ENCODE data around the gene PPCS.

The PPCS gene

GRCh38 chr1:42429603-42430002, 26.7 kb upstream of the PPCS start:
- Histone ChIP-seq H3K36me3 (ENCODE audit: control insufficient read depth, insufficient read depth, low read length) (no peaks in the 10 kb centered on the region), H3K4me3 (replicated peaks; ENCODE audit: low read depth, low read length) (no peak overlapping the region), H3K27me3 (replicated peaks; ENCODE audit: control insufficient read depth, insufficient read depth, low read length) (no peaks in the 10 kb centered on the region)
- DNase-seq (ENCODE audit: extremely low read depth, insufficient read length), result no peak
- TF ChIP-seq CTCF (IDR thresholded peaks at IDR 0.05; ENCODE audit: insufficient read depth, low read length, poor library complexity, severe bottlenecking), result no peak

- TF ChIP-seq CTCF (IDR thresholded peaks at IDR 0.05; ENCODE audit: insufficient read depth, low read length, poor library complexity, severe bottlenecking), result no peak
- no peak for DNase-seq (ENCODE audit: extremely low read depth, insufficient read length)
- H3K27me3 ChIP-seq (replicated peaks; ENCODE audit: control insufficient read depth, insufficient read depth, low read length), result no peaks in the 10 kb centered on the region
- no peaks in the 10 kb centered on the region for H3K36me3 ChIP-seq (ENCODE audit: control insufficient read depth, insufficient read depth, low read length)
- no peak overlapping the region for H3K4me3 ChIP-seq (replicated peaks; ENCODE audit: low read depth, low read length)
These were observed 25.8 kb upstream of the PPCS start for GRCh38 chr1:42430286-42431135.

GRCh38 chr1:42431514-42431913, 24.8 kb upstream of the PPCS start:
- Histone ChIP-seq H3K27me3 (replicated peaks; ENCODE audit: control insufficient read depth, insufficient read depth, low read length) (no peaks in the 10 kb centered on the region), H3K36me3 (ENCODE audit: control insufficient read depth, insufficient read depth, low read length) (no peaks in the 10 kb centered on the region), H3K4me3 (replicated peaks; ENCODE audit: low read depth, low read length) (no peak overlapping the region)
- DNase-seq (ENCODE audit: extremely low read depth, insufficient read length), result no peak
- TF ChIP-seq CTCF (IDR thresholded peaks at IDR 0.05; ENCODE audit: insufficient read depth, low read length, poor library complexity, severe bottlenecking), result no peak

GRCh38 chr1:42432714-42433113, 23.6 kb upstream of the PPCS start:
- H3K4me3 ChIP-seq (replicated peaks; ENCODE audit: low read depth, low read length), result no peak overlapping the region
- no peaks in the 10 kb centered on the region for H3K36me3 ChIP-seq (ENCODE audit: control insufficient read depth, insufficient read depth, low read length)
- DNase-seq (ENCODE audit: extremely low read depth, insufficient read length), result no peak
- no peak for TF ChIP-seq CTCF (IDR thresholded peaks at IDR 0.05; ENCODE audit: insufficient read depth, low read length, poor library complexity, severe bottlenecking)
- no peaks in the 10 kb centered on the region for H3K27me3 ChIP-seq (replicated peaks; ENCODE audit: control insufficient read depth, insufficient read depth, low read length)

GRCh38 chr1:42433369-42433768, 23.0 kb upstream of the PPCS start:
- H3K4me3 ChIP-seq (replicated peaks; ENCODE audit: low read depth, low read length), result no peak overlapping the region
- no peak for DNase-seq (ENCODE audit: extremely low read depth, insufficient read length)
- TF ChIP-seq CTCF (IDR thresholded peaks at IDR 0.05; ENCODE audit: insufficient read depth, low read length, poor library complexity, severe bottlenecking), result no peak
- H3K36me3 ChIP-seq (ENCODE audit: control insufficient read depth, insufficient read depth, low read length), result no peaks in the 10 kb centered on the region
- H3K27me3 ChIP-seq (replicated peaks; ENCODE audit: control insufficient read depth, insufficient read depth, low read length), result no peaks in the 10 kb centered on the region

Data from GM06990 (cell line).